Measurements from ENCODE around the gene PCBP1. TPM values are rescaled to one million over a fixed set of nuclear protein-coding genes. Genes with fewer than 3 reads are reported as not detected.

The PCBP1 gene
- total and polyA plus RNA-seq, 9 of the 15 experiments (the other 6 are each of a cell fraction or from before 2014, with no cell fraction given) = 19.2 to 407 (median 78.1) TPM

DNA sequence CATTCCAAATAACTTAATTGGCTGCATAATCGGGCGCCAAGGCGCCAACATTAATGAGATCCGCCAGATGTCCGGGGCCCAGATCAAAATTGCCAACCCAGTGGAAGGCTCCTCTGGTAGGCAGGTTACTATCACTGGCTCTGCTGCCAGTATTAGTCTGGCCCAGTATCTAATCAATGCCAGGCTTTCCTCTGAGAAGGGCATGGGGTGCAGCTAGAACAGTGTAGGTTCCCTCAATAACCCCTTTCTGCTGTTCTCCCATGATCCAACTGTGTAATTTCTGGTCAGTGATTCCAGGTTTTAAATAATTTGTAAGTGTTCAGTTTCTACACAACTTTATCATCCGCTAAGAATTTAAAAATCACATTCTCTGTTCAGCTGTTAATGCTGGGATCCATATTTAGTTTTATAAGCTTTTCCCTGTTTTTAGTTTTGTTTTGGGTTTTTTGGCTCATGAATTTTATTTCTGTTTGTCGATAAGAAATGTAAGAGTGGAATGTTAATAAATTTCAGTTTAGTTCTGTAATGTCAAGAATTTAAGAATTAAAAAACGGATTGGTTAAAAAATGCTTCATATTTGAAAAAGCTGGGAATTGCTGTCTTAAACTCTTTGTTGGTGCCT lies 1.4 kb downstream of the PCBP1 start:
- Histone ChIP-seq H3K27ac (ENCODE audit: extremely low read depth, low read depth, low read length) (peak overlapping the region; percentile 100), H3K36me3 (ENCODE audit: control insufficient read depth, insufficient read depth, low read length) (peaks cover 38% of the 10 kb centered on the region), H3K4me1 (replicated peaks in 1 of 2; ENCODE audit: control insufficient read depth in 2 of 2, insufficient read depth in 2 of 2, low read length in 2 of 2) (peaks cover 13 to 37% of the 10 kb centered on the region in 2 experiments), H3K79me2 (ENCODE audit: control insufficient read depth, insufficient read depth, low read length) (peaks cover 53% of the 10 kb centered on the region), H3K27me3 (ENCODE audit: control insufficient read depth in 2 of 2, insufficient read depth in 2 of 2, low read length in 2 of 2) (no peaks in the 10 kb centered on the region), H3K9me3 (replicated peaks; ENCODE audit: control insufficient read depth, insufficient read depth, low read depth, low read length) (no peaks in the 10 kb centered on the region), H3K4me3 (peak overlapping the region; percentile 90), H3K9ac (ENCODE audit: insufficient read depth in 1 of 2, low read depth in 2 of 2, low read length in 2 of 2) (peak overlapping the region; percentile 99 to 100), H3K9me1 (ENCODE audit: control insufficient read depth, insufficient read depth, low read length) (no peaks in the 10 kb centered on the region), H2AFZ (ENCODE audit: low read depth, low read length) (no peak overlapping the region), H3K4me2 (ENCODE audit: insufficient read depth, low read length) (peak overlapping the region; percentile 99), H4K20me1 (replicated peaks; ENCODE audit: control insufficient read depth, insufficient read depth, low read length) (no peaks in the 10 kb centered on the region)
- BruUV-seq (replicated peaks) = TSS peak; percentile 79
- FAIRE-seq (peak; percentile 46), ATAC-seq (no peak), DNase-seq (ENCODE audit: extremely low read depth in 1 of 4, low spot score in 3 of 4) (no peak)
- in situ Hi-C loops (cut with MboI) (loop anchor here (5.0 kb wide), 1 partner anchor 34 kb away; no protein-coding TSS in a partner anchor), intact Hi-C loops (cut with micrococcal nuclease) (loop anchor here (1.0 to 5.0 kb wide), 2 partner anchors 20 to 204 kb away; partner anchors contain the start of gene SNRPG)
- ChIA-PET CTCF (ENCODE audit: low intra/inter-chr PET ratio) (interaction anchor here (0.6 to 1.3 kb wide), 2 partner anchors 53 to 54 kb away, joined by 3 read pairs; no protein-coding TSS in a partner anchor), POLR2A (interaction anchor here (0.6 to 9.8 kb wide), 19 partner anchors 12 to 243 kb away, joined by 3 to 80 read pairs (median 4); partner anchors contain the start of genes MXD1 and SNRPG)
- 0% methylated on average over 8 of the region's 8 CpGs for WGBS (ENCODE audit: insufficient coverage, low coverage, missing lambda C conversion rate)
- no peak for TF ChIP-seq ZNF699 (CRISPR knock-in tag; IDR thresholded peaks at IDR 0.05; ENCODE audit: insufficient replicate concordance)
- TF ChIP-seq, protein P1, sequence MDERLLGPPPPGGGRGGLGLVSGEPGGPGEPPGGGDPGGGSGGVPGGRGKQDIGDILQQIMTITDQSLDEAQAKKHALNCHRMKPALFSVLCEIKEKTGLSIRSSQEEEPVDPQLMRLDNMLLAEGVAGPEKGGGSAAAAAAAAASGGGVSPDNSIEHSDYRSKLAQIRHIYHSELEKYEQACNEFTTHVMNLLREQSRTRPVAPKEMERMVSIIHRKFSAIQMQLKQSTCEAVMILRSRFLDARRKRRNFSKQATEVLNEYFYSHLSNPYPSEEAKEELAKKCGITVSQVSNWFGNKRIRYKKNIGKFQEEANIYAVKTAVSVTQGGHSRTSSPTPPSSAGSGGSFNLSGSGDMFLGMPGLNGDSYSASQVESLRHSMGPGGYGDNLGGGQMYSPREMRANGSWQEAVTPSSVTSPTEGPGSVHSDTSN (CRISPR knock-in tag; IDR thresholded peaks at IDR 0.05; ENCODE audit: low read depth) = no peak
- TF ChIP-seq, protein P1 (tag; conservative IDR thresholded peaks at IDR 0.05; ENCODE audit: low read depth) = no peak
- 0 out of 2 replicates have a peak, but pooled peaks have one; percentile 18 for TF ChIP-seq ZNF589 (CRISPR knock-in tag; IDR thresholded peaks at IDR 0.05; ENCODE audit: low read depth)
- TF ChIP-seq NCOR1 (IDR thresholded peaks at IDR 0.05) = no peak
- TF ChIP-seq, protein P2, sequence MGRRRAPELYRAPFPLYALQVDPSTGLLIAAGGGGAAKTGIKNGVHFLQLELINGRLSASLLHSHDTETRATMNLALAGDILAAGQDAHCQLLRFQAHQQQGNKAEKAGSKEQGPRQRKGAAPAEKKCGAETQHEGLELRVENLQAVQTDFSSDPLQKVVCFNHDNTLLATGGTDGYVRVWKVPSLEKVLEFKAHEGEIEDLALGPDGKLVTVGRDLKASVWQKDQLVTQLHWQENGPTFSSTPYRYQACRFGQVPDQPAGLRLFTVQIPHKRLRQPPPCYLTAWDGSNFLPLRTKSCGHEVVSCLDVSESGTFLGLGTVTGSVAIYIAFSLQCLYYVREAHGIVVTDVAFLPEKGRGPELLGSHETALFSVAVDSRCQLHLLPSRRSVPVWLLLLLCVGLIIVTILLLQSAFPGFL (CRISPR knock-in tag; IDR thresholded peaks at IDR 0.05) = 0 out of 2 replicates have a peak, but pooled peaks have one; percentile 46
- TF ChIP-seq, protein P3, sequence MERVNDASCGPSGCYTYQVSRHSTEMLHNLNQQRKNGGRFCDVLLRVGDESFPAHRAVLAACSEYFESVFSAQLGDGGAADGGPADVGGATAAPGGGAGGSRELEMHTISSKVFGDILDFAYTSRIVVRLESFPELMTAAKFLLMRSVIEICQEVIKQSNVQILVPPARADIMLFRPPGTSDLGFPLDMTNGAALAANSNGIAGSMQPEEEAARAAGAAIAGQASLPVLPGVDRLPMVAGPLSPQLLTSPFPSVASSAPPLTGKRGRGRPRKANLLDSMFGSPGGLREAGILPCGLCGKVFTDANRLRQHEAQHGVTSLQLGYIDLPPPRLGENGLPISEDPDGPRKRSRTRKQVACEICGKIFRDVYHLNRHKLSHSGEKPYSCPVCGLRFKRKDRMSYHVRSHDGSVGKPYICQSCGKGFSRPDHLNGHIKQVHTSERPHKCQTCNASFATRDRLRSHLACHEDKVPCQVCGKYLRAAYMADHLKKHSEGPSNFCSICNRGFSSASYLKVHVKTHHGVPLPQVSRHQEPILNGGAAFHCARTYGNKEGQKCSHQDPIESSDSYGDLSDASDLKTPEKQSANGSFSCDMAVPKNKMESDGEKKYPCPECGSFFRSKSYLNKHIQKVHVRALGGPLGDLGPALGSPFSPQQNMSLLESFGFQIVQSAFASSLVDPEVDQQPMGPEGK (CRISPR knock-in tag; IDR thresholded peaks at IDR 0.05; ENCODE audit: borderline replicate concordance) = no peak
- no peak for TF ChIP-seq ZNF830 (CRISPR knock-in tag; IDR thresholded peaks at IDR 0.05)
- TF ChIP-seq KAT7 (CRISPR knock-in tag; IDR thresholded peaks at IDR 0.05; ENCODE audit: borderline replicate concordance) = peak; percentile 90
- TF ChIP-seq ZNF23 (CRISPR knock-in tag; IDR thresholded peaks at IDR 0.05) = no peak
- TF ChIP-seq, protein P4, sequence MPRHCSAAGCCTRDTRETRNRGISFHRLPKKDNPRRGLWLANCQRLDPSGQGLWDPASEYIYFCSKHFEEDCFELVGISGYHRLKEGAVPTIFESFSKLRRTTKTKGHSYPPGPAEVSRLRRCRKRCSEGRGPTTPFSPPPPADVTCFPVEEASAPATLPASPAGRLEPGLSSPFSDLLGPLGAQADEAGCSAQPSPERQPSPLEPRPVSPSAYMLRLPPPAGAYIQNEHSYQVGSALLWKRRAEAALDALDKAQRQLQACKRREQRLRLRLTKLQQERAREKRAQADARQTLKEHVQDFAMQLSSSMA (CRISPR knock-in tag; IDR thresholded peaks at IDR 0.05) = no peak
- 0 out of 2 replicates have a peak, but pooled peaks have one; percentile 25 for TF ChIP-seq NBN (IDR thresholded peaks at IDR 0.05; ENCODE audit: low read depth)

Data from K562 (cell line).